Measurements from ENCODE around the gene FUT9. TPM values are rescaled to one million over a fixed set of nuclear protein-coding genes. Genes with fewer than 3 reads are reported as not detected.

FUT9 gene
- total RNA-seq, 1 experiment from 2014 or later, result not detected

DNA sequence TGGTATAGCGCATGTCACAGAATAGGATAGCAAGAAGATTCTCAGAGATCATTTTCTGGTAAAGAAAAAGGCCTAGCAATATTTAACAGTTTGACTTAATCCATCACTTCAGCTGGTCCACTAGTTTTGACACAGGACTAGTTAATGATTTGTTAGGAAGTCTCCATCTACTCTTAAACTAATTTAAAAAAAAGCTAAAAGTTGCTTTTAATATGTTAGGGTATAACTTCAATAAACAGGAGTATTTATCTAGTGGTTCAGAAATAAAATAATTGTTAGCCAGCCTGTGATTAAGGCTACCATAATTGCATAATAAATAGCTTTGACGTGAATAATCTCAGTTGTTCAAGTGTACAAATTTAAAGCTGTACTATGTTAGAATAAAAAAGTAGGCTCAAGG, 195.6 kb downstream of the FUT9 start:
- intact Hi-C loops (cut with micrococcal nuclease; ENCODE audit: unreplicated experiment), result no loop called here
- no peak for DNase-seq (ENCODE audit: low read depth, low spot score)
- in situ Hi-C loops (cut with HindIII; ENCODE audit: low pct_unique_long_range_greater_than_20kb, low sequenced_read_pairs), result no loop called here

DNA sequence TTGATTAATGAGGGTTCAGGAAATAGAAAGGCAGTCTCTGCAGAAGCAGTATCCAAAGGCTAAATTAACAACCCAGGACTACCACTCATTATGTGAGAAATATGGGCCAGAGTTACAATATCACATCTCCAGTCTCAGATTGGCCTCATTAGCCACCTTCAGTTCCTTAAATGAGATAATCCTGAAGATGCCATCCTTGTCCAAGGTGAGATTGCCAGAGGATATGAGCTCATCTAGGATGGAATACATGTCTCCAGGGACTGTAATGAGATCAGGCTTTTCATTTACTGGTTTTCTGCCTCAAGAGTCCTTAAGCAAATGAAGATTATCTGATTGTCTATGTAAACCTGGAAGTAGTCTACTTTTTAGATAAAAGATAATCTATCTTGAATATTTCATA, 196.3 kb downstream of the FUT9 start:
- BruUV-seq (replicated peaks), result no TSS peak

More for the DNA sequence above, 195.6 kb downstream of the FUT9 start:
- H3K4me3 ChIP-seq (ENCODE audit: low read depth in 2 of 2, low read length in 2 of 2), result no peak overlapping the region
- no TSS peak for BruUV-seq (replicated peaks)
- H3K9me3 ChIP-seq (ENCODE audit: control insufficient read depth, insufficient read depth, low read depth, low read length), result no peaks in the 10 kb centered on the region
- H3K27ac ChIP-seq (ENCODE audit: low read length), result no peak overlapping the region
- TF ChIP-seq, protein P1, sequence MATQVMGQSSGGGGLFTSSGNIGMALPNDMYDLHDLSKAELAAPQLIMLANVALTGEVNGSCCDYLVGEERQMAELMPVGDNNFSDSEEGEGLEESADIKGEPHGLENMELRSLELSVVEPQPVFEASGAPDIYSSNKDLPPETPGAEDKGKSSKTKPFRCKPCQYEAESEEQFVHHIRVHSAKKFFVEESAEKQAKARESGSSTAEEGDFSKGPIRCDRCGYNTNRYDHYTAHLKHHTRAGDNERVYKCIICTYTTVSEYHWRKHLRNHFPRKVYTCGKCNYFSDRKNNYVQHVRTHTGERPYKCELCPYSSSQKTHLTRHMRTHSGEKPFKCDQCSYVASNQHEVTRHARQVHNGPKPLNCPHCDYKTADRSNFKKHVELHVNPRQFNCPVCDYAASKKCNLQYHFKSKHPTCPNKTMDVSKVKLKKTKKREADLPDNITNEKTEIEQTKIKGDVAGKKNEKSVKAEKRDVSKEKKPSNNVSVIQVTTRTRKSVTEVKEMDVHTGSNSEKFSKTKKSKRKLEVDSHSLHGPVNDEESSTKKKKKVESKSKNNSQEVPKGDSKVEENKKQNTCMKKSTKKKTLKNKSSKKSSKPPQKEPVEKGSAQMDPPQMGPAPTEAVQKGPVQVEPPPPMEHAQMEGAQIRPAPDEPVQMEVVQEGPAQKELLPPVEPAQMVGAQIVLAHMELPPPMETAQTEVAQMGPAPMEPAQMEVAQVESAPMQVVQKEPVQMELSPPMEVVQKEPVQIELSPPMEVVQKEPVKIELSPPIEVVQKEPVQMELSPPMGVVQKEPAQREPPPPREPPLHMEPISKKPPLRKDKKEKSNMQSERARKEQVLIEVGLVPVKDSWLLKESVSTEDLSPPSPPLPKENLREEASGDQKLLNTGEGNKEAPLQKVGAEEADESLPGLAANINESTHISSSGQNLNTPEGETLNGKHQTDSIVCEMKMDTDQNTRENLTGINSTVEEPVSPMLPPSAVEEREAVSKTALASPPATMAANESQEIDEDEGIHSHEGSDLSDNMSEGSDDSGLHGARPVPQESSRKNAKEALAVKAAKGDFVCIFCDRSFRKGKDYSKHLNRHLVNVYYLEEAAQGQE (IDR thresholded peaks at IDR 0.05; ENCODE audit: insufficient read depth in 1 of 2, low read depth in 2 of 2, low read length in 1 of 2), result no peak
- TF ChIP-seq, protein P2, sequence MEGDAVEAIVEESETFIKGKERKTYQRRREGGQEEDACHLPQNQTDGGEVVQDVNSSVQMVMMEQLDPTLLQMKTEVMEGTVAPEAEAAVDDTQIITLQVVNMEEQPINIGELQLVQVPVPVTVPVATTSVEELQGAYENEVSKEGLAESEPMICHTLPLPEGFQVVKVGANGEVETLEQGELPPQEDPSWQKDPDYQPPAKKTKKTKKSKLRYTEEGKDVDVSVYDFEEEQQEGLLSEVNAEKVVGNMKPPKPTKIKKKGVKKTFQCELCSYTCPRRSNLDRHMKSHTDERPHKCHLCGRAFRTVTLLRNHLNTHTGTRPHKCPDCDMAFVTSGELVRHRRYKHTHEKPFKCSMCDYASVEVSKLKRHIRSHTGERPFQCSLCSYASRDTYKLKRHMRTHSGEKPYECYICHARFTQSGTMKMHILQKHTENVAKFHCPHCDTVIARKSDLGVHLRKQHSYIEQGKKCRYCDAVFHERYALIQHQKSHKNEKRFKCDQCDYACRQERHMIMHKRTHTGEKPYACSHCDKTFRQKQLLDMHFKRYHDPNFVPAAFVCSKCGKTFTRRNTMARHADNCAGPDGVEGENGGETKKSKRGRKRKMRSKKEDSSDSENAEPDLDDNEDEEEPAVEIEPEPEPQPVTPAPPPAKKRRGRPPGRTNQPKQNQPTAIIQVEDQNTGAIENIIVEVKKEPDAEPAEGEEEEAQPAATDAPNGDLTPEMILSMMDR (IDR thresholded peaks at IDR 0.05), result no peak
- TF ChIP-seq POLR2AphosphoS5 (IDR thresholded peaks at IDR 0.05; ENCODE audit: low read depth, low read length), result no peak
- TF ChIP-seq TCF7L2 (IDR thresholded peaks at IDR 0.05; ENCODE audit: low read depth, low read length), result no peak
- TF ChIP-seq SIN3A (IDR thresholded peaks at IDR 0.05; ENCODE audit: borderline replicate concordance, insufficient read depth, low read depth, low read length), result no peak
- no peaks in the 10 kb centered on the region for H3K4me1 ChIP-seq (ENCODE audit: control insufficient read depth, insufficient read depth, low read length)
- no peak for ATAC-seq
- ChIA-PET POLR2A (no interaction called here), CTCF (no interaction called here)
- H3K27me3 ChIP-seq (ENCODE audit: control insufficient read depth, insufficient read depth, low read length), result no peaks in the 10 kb centered on the region
- H3K36me3 ChIP-seq (ENCODE audit: control insufficient read depth, insufficient read depth, low read length), result no peaks in the 10 kb centered on the region

More for the DNA sequence above, 196.3 kb downstream of the FUT9 start:
- Histone ChIP-seq H3K9me3 (ENCODE audit: control insufficient read depth, insufficient read depth, low read depth, low read length) (no peaks in the 10 kb centered on the region), H3K27ac (ENCODE audit: low read length) (no peak overlapping the region), H3K4me1 (ENCODE audit: control insufficient read depth, insufficient read depth, low read length) (no peaks in the 10 kb centered on the region), H3K27me3 (ENCODE audit: control insufficient read depth, insufficient read depth, low read length) (no peaks in the 10 kb centered on the region), H3K4me3 (ENCODE audit: low read depth in 2 of 2, low read length in 2 of 2) (no peak overlapping the region), H3K36me3 (ENCODE audit: control insufficient read depth, insufficient read depth, low read length) (no peaks in the 10 kb centered on the region)
- no peak for DNase-seq (ENCODE audit: low read depth, low spot score)
- CTCF ChIA-PET, result no interaction called here
- intact Hi-C loops (cut with micrococcal nuclease; ENCODE audit: unreplicated experiment) (no loop called here), in situ Hi-C loops (cut with HindIII; ENCODE audit: low pct_unique_long_range_greater_than_20kb, low sequenced_read_pairs) (no loop called here)
- TF ChIP-seq, protein P1 (IDR thresholded peaks at IDR 0.05; ENCODE audit: insufficient read depth in 1 of 2, low read depth in 2 of 2, low read length in 1 of 2), result no peak
- TF ChIP-seq TCF7L2 (IDR thresholded peaks at IDR 0.05; ENCODE audit: low read depth, low read length), result no peak
- TF ChIP-seq, protein P2 (IDR thresholded peaks at IDR 0.05), result no peak
- TF ChIP-seq SIN3A (IDR thresholded peaks at IDR 0.05; ENCODE audit: borderline replicate concordance, insufficient read depth, low read depth, low read length), result no peak
- TF ChIP-seq POLR2AphosphoS5 (IDR thresholded peaks at IDR 0.05; ENCODE audit: low read depth, low read length), result no peak
- POLR2A ChIA-PET, result interaction anchor here (0.6 kb wide), 1 partner anchor 340 kb away, joined by 5 read pairs; no protein-coding TSS in a partner anchor
- no peak for ATAC-seq

Measured in Panc1 (cell line).